OCI-LY7 (cell line): ENCODE results near the gene SPAG5. TPM values are rescaled to one million over a fixed set of nuclear protein-coding genes. Genes with fewer than 3 reads are reported as not detected.

Experiments
- BruUV-seq: library from RNA; stranded (reverse); fragments of 400-500 nt; replicated peaks from 2 replicates; lab custom pipeline; 2021; lab: Mats Ljungman, UMichigan
- CTCF ChIA-PET: fragments of 300-600 bp; sonication (Branson Sonifier 250); formaldehyde crosslinking; loops from one replicate; lab custom pipeline; 2022; ENCODE audit warnings: antibody characterized with exemption; ENCODE audit not compliant: unreplicated experiment; lab: Charles Lee
- POLR2A ChIA-PET: fragments of 300-600 bp; sonication (Branson Sonifier 250); formaldehyde crosslinking; loops from one replicate; lab custom pipeline; 2022; ENCODE audit warnings: antibody characterized with exemption; lab: Charles Lee
- DNase-seq: peaks from one replicate; pipeline ENCODE4 v3.0.0-alpha.2; 2015; ENCODE audit warnings: low spot score
- H2AFZ ChIP-seq: fragments of 200-600 bp; sonication (generic), shearing (Covaris generic); 2 replicates; pipeline ENCODE4 v1.6.1; 2014; ENCODE audit warnings: mild to moderate bottlenecking, antibody characterized with exemption, low read length, moderate library complexity
- H3K27ac ChIP-seq: fragments of 200-600 bp; sonication (generic); 2 replicates; pipeline ENCODE4 v1.5.1; 2014; ENCODE audit warnings: mixed run types, low read depth, mild to moderate bottlenecking, moderate library complexity, low read length, inconsistent platforms; ENCODE audit not compliant: poor library complexity, severe bottlenecking
- H3K36me3 ChIP-seq: fragments of 200-600 bp; sonication (generic); 2 replicates; pipeline ENCODE4 v1.6.1; 2014; ENCODE audit warnings: mild to moderate bottlenecking, antibody characterized with exemption, low read length, moderate library complexity, mixed read lengths; ENCODE audit not compliant: insufficient read depth
- H3K4me1 ChIP-seq: fragments of 200-600 bp; sonication (generic); 2 replicates; pipeline ENCODE4 v1.5.1; 2014; ENCODE audit warnings: mild to moderate bottlenecking, low read length; ENCODE audit not compliant: insufficient read depth, poor library complexity, severe bottlenecking
- H3K4me2 ChIP-seq: fragments of 200-600 bp; sonication (generic); 2 replicates; pipeline ENCODE4 v1.6.1; 2014; ENCODE audit warnings: mild to moderate bottlenecking, low read length
- H3K4me3 ChIP-seq: fragments of 200-600 bp; sonication (generic); 2 replicates; pipeline ENCODE4 v1.5.1; 2014; ENCODE audit warnings: mild to moderate bottlenecking, low read depth, low read length; ENCODE audit not compliant: poor library complexity, severe bottlenecking
- H3K79me2 ChIP-seq: fragments of 200-600 bp; sonication (generic); 2 replicates; pipeline ENCODE4 v1.6.1; 2016; ENCODE audit warnings: low read depth, mild to moderate bottlenecking, low read length, moderate library complexity, mixed read lengths; ENCODE audit not compliant: insufficient read depth
- H3K9me2 ChIP-seq: fragments of 200-600 bp; sonication (generic); 2 replicates; pipeline ENCODE4 v1.6.1; 2016; ENCODE audit warnings: mild to moderate bottlenecking, low read length, mixed read lengths; ENCODE audit not compliant: insufficient read depth
- H3K9me3 ChIP-seq: fragments of 200-600 bp; sonication (generic); 2 replicates; pipeline ENCODE4 v1.6.1; 2014; ENCODE audit warnings: mild to moderate bottlenecking, mixed run types, low read length, mixed read lengths
- H4K20me1 ChIP-seq: fragments of 200-600 bp; sonication (generic); 2 replicates; pipeline ENCODE4 v1.6.1; 2014; ENCODE audit warnings: mild to moderate bottlenecking, antibody characterized with exemption, low read length, moderate library complexity, mixed read lengths; ENCODE audit not compliant: insufficient read depth
- EZH2phosphoT487 ChIP-seq: fragments of 200-600 bp; sonication (generic); IDR thresholded peaks from 2 replicates; pipeline ENCODE4 v1.6.1; 2018; ENCODE audit warnings: low read depth, borderline replicate concordance, mild to moderate bottlenecking, mixed run types, antibody characterized with exemption, low read length, moderate library complexity, mixed read lengths
- intact Hi-C: fragments of 100-400 bp; cut with micrococcal nuclease; formaldehyde crosslinking; loops from one replicate; pipeline ENCODE4 v1.10.0; 2022; ENCODE audit not compliant: unreplicated experiment
- total RNA-seq, 2 experiments: library from RNA; depleted of rRNA in 1 of 2; stranded (reverse); fragments of >200 nt in 1 of 2; shearing (Covaris generic) in 1 of 2; gene quantifications; 2 replicates each; pipeline ENCODE4 v1.2.3, GENCODE V29; 2014 to 2022
- TF ChIP-seq, protein P1 (sequence below): fragments of 200-600 bp; sonication (generic); conservative IDR thresholded peaks from 2 replicates; pipeline ENCODE4 v1.5.1; 2014; ENCODE audit warnings: mild to moderate bottlenecking, antibody characterized with exemption, low read length, moderate library complexity, mixed read lengths

Gene SPAG5
- total RNA-seq, 2 experiments from 2014 or later, result 152 to 161 TPM

DNA sequence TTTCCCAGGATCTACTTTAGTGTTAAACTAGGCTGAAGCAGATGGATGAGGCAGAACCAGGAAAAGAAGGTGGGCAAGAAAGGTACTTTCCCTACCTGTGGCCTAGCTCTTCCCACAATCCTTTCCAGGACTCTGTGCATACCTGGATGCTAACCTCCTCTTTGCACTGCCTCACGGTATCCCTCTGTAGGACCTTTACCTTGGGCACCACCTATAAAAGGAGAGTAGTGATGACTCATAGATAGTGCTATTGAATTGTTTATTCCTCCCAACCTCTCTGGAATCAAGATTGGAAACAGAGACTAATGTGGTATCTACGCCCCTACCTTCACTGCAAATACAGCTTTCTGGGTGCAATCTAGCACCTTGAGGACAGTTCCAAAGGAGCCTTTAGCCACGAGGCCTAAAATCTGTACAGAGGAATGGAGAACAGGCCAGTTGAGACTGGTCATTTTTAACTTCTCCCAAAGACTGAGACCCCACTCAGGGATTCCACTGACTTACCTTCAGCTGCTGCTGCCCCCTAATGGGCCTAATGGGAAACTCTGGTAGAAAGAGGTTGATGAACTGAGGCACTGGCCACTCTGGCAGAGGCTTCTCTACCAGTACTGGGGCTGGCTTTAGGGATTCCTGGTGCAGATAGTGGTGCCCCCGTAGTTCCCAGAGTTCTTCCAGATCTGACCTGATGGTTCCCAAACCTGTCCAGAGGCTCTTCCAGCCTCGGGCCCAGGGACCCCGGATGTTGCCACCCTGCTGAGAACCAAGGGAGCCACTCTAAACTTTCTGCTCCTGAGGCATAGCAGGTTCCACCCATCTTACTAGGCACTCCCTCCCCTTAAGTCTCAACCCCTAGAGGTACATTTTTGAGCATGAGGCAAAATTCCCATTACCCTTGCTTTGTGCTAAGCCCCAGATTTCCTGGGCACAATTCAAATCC lies 14.4 kb upstream of the SPAG5 start:
- CTCF ChIA-PET, result no interaction called here
- intact Hi-C loops, result loop anchor here (1.0 to 5.0 kb wide), 2 partner anchors 61 to 119 kb away; partner anchors contain the start of gene UNC119

DNA sequence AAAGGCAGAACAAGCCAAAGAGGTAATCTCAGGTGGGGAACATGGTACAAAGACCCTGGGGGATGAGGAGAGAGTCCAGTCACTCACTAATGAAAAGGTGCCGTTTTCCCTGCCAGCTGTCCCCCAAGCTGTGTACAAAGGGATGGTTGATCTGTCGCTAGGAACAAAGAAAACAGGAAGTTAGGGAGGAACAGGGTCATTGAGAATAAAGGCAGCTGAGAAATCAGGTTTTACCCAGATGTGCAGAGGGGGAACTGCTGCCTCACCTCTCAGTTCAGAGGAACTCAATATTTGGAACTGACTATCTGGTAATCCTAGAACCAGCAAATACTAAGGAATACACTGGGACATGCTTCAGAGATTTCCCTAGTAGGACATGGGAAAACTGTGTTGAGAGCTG lies 13.7 kb upstream of the SPAG5 start:
- peak; percentile 33 for DNase-seq
- Histone ChIP-seq H3K79me2 (no peaks in the 10 kb centered on the region), H4K20me1 (no peaks in the 10 kb centered on the region), H3K27ac (peak overlapping the region; percentile 31), H3K36me3 (peaks cover 97% of the 10 kb centered on the region), H3K9me2 (no peaks in the 10 kb centered on the region), H3K4me3 (no peak overlapping the region), H2AFZ (no peak overlapping the region), H3K4me1 (peaks cover 23% of the 10 kb centered on the region), H3K4me2 (no peak overlapping the region), H3K9me3 (no peaks in the 10 kb centered on the region)
- BruUV-seq, result no TSS peak
- CTCF ChIA-PET, result no interaction called here
- POLR2A ChIA-PET, result interaction anchor here (0.5 kb wide), 1 partner anchor 100 kb away, joined by 11 read pairs; no protein-coding TSS in a partner anchor
- intact Hi-C loops, result loop anchor here (5.0 kb wide), 1 partner anchor 60 kb away; the partner anchor contains the start of gene UNC119
- no peak for TF ChIP-seq EZH2phosphoT487
- TF ChIP-seq, protein P1, sequence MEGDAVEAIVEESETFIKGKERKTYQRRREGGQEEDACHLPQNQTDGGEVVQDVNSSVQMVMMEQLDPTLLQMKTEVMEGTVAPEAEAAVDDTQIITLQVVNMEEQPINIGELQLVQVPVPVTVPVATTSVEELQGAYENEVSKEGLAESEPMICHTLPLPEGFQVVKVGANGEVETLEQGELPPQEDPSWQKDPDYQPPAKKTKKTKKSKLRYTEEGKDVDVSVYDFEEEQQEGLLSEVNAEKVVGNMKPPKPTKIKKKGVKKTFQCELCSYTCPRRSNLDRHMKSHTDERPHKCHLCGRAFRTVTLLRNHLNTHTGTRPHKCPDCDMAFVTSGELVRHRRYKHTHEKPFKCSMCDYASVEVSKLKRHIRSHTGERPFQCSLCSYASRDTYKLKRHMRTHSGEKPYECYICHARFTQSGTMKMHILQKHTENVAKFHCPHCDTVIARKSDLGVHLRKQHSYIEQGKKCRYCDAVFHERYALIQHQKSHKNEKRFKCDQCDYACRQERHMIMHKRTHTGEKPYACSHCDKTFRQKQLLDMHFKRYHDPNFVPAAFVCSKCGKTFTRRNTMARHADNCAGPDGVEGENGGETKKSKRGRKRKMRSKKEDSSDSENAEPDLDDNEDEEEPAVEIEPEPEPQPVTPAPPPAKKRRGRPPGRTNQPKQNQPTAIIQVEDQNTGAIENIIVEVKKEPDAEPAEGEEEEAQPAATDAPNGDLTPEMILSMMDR, result no peak

More for the DNA sequence above, 14.4 kb upstream of the SPAG5 start:
- Histone ChIP-seq H3K9me3 (no peaks in the 10 kb centered on the region), H3K4me1 (peaks cover 23% of the 10 kb centered on the region), H3K36me3 (peaks cover 97% of the 10 kb centered on the region), H2AFZ (no peak overlapping the region), H4K20me1 (no peaks in the 10 kb centered on the region), H3K27ac (peak overlapping the region; percentile 31), H3K79me2 (no peaks in the 10 kb centered on the region), H3K4me3 (no peak overlapping the region), H3K9me2 (no peaks in the 10 kb centered on the region), H3K4me2 (no peak overlapping the region)
- TF ChIP-seq, protein P1, result peak; percentile 83
- TF ChIP-seq EZH2phosphoT487, result no peak
- DNase-seq, result peak; percentile 55
- POLR2A ChIA-PET, result no interaction called here
- BruUV-seq, result no TSS peak
